Occipital lobe (tissue), 2 donors: ENCODE measurements around the gene KEL. TPM values are rescaled to one million over a fixed set of nuclear protein-coding genes. Genes with fewer than 3 reads are reported as not detected.
"Not testable (repeated sequence)": the region's sequence is repeated elsewhere in the genome, so short reads cannot be mapped to it uniquely, and the experiment has no call there.

ENCODE experiments used
- DNase-seq: peaks from one replicate; lab custom pipeline; 2025; lab: John Stamatoyannopoulos, UW
- total RNA-seq: library from RNA; depleted of rRNA; stranded (reverse); fragments of >200 nt; gene quantifications from one replicate; pipeline ENCODE4 v1.2.3, GENCODE V29; 2014

The KEL gene
- total RNA-seq, result 3.0 TPM

- DNase-seq, result no peak
Observed at GRCh38 chr7:142961973-142962926, at the start of gene KEL. TSS of gene KEL (minus strand) at chr7:142962363. CDS start at chr7:142962206, 157 bp downstream.

- peak; percentile 40 for DNase-seq
Observed at GRCh38 chr7:143008007-143008901, 46.1 kb upstream of the KEL start.

- no peak for DNase-seq
Observed at GRCh38 chr7:143005632-143006260, 43.6 kb upstream of the KEL start.

- no peak for DNase-seq
Observed at GRCh38 chr7:143003393-143004051, 41.4 kb upstream of the KEL start.

- DNase-seq, result no peak
Observed at GRCh38 chr7:143002898-143003297, 40.7 kb upstream of the KEL start.

GRCh38 chr7:143002106-143002505 is 39.9 kb upstream of the KEL start:
- no peak for DNase-seq

- no peak for DNase-seq
Observed at GRCh38 chr7:143000648-143001047, 38.5 kb upstream of the KEL start.

GRCh38 chr7:142999793-143000192 is 37.6 kb upstream of the KEL start:
- DNase-seq, result no peak

- DNase-seq, result no peak
Observed at GRCh38 chr7:142998966-142999365, 36.8 kb upstream of the KEL start.

GRCh38 chr7:142997456-142997989 is 35.4 kb upstream of the KEL start:
- no peak for DNase-seq

GRCh38 chr7:142992427-142992826 is 30.3 kb upstream of the KEL start:
- no peak for DNase-seq

- DNase-seq, result no peak
Observed at GRCh38 chr7:142984297-142984696, 22.1 kb upstream of the KEL start.

GRCh38 chr7:142983825-142984224 is 21.7 kb upstream of the KEL start:
- no peak for DNase-seq

GRCh38 chr7:142978402-142978801 is 16.2 kb upstream of the KEL start:
- DNase-seq, result not testable (repeated sequence)

- DNase-seq, result no peak
Observed at GRCh38 chr7:142974626-142975025, 12.5 kb upstream of the KEL start.

- no peak for DNase-seq
Observed at GRCh38 chr7:142969183-142969582, 7.0 kb upstream of the KEL start.

GRCh38 chr7:142968229-142968628 is 6.1 kb upstream of the KEL start:
- DNase-seq, result no peak

GRCh38 chr7:142964502-142965246 is 2.5 kb upstream of the KEL start:
- DNase-seq, result no peak

GRCh38 chr7:142963993-142964392 is 1.8 kb upstream of the KEL start:
- DNase-seq, result no peak

GRCh38 chr7:142962991-142963390 is 828 bp upstream of the KEL start:
- DNase-seq, result no peak
